Measurements from ENCODE around the gene HJURP. TPM values are rescaled to one million over a fixed set of nuclear protein-coding genes. Genes with fewer than 3 reads are reported as not detected.

Gene HJURP
- total RNA-seq, 1 donor from 2014 or later: 19.4 TPM

GRCh38 chr2:233803292-233803911 is 50.9 kb downstream of the HJURP start:
- H3K36me3 Mint-ChIP-seq: no peaks in the 10 kb centered on the region
- H3K4me1 Mint-ChIP-seq: no peaks in the 10 kb centered on the region
- H3K27me3 Mint-ChIP-seq (ENCODE audit: low read depth): peaks cover 37% of the 10 kb centered on the region
- H3K4me3 Mint-ChIP-seq: no peak overlapping the region
- H3K27ac Mint-ChIP-seq: no peak overlapping the region
- H3K9me3 Mint-ChIP-seq: peaks cover 6% of the 10 kb centered on the region
- peak in 1 of 2 experiments; percentile 29 for DNase-seq (ENCODE audit: low spot score in 2 of 2, unreplicated experiment in 2 of 2)
- no peak for TF ChIP-seq CTCF (IDR thresholded peaks at IDR 0.05; ENCODE audit: unreplicated experiment)

GRCh38 chr2:233802132-233802815 is 52.1 kb downstream of the HJURP start:
- DNase-seq (ENCODE audit: low spot score in 2 of 2, unreplicated experiment in 2 of 2): no peak
- Mint-ChIP-seq H3K4me3 (no peak overlapping the region), H3K27me3 (ENCODE audit: low read depth) (peaks cover 33% of the 10 kb centered on the region), H3K27ac (no peak overlapping the region), H3K9me3 (peaks cover 6% of the 10 kb centered on the region), H3K36me3 (no peaks in the 10 kb centered on the region), H3K4me1 (no peaks in the 10 kb centered on the region)
- no peak for TF ChIP-seq CTCF (IDR thresholded peaks at IDR 0.05; ENCODE audit: unreplicated experiment)

DNA sequence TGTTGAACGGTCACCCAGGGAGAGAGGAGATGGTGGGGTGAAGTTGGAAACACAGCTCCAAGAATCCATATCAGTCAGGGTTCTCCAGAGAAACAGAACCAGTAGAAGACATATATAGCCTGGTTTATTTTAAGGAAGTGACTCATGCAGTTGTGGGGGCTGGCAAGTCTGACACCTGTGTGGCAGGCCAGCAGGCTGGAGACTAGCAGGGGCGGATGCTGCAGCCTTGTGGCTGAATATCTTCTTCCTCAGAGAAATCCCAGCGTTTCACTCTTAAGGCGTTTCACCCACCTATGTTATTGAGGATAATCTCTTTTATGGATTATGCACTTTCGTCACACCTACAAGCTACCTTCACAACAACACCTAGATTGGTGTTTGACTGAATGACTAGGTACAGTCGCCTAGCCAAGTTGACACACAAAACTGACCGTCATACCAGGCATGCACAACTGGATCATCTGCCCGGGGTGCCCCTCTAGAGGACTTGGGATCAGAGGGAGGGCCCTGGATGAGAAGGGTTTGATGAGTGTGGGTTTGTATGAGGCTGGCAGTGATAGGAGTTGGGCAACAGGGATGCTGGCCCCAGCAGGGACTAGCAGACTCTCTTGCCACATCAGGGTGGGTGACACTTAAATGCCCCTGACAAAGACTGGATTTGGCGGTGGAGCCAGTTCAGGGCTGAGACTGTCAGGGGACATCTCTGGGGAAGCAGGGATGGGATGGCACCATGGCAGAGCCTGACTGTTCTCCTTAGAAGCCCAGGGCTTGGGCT is 52.8 kb downstream of the HJURP start:
- no peak for TF ChIP-seq CTCF (IDR thresholded peaks at IDR 0.05; ENCODE audit: unreplicated experiment)
- Mint-ChIP-seq H3K36me3 (no peaks in the 10 kb centered on the region), H3K4me3 (no peak overlapping the region), H3K27ac (no peak overlapping the region), H3K4me1 (no peaks in the 10 kb centered on the region), H3K27me3 (ENCODE audit: low read depth) (peaks cover 33% of the 10 kb centered on the region), H3K9me3 (peaks cover 6% of the 10 kb centered on the region)
- peak; percentile 6 to 14 for DNase-seq (ENCODE audit: low spot score in 2 of 2, unreplicated experiment in 2 of 2)

DNA sequence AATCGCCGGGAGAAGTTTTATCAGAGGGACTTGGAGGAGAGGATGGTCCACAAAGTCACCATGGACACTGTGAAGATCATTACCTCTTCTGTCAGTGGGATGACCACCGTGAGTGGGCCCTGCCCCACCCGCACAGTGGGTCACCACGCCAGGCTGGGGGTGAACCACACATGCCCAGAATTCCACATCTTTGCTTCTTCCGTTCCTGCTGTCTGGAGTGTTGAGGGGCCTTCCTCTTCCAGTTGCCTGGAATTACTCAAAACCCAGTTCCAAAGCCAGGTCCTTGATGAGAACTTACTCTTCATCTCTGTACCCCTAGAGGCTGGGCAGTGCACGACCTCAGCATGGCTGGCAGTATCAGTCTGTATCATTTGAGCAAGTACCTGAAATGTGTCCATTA is 54.1 kb downstream of the HJURP start:
- no peak overlapping the region for H3K27ac Mint-ChIP-seq
- H3K36me3 Mint-ChIP-seq: no peaks in the 10 kb centered on the region
- peaks cover 6% of the 10 kb centered on the region for H3K9me3 Mint-ChIP-seq
- no peak overlapping the region for H3K4me3 Mint-ChIP-seq
- peaks cover 23% of the 10 kb centered on the region for H3K27me3 Mint-ChIP-seq (ENCODE audit: low read depth)
- no peak for TF ChIP-seq CTCF (IDR thresholded peaks at IDR 0.05; ENCODE audit: unreplicated experiment)
- H3K4me1 Mint-ChIP-seq: no peaks in the 10 kb centered on the region
- DNase-seq (ENCODE audit: low spot score in 2 of 2, unreplicated experiment in 2 of 2): peak in 1 of 2 experiments; percentile 32

- Mint-ChIP-seq H3K36me3 (no peaks in the 10 kb centered on the region), H3K27me3 (ENCODE audit: low read depth) (peaks cover 18% of the 10 kb centered on the region), H3K4me3 (no peak overlapping the region), H3K9me3 (peaks cover 6% of the 10 kb centered on the region), H3K27ac (no peak overlapping the region), H3K4me1 (no peaks in the 10 kb centered on the region)
- no peak for DNase-seq (ENCODE audit: low spot score in 2 of 2, unreplicated experiment in 2 of 2)
- TF ChIP-seq CTCF (IDR thresholded peaks at IDR 0.05; ENCODE audit: unreplicated experiment): no peak
These were observed 54.6 kb downstream of the HJURP start for GRCh38 chr2:233799716-233800115.
